Middle frontal gyrus (tissue), 1 donor: Measurements from ENCODE around the gene CELSR1.
"Not testable (repeated sequence)": the region's sequence is repeated elsewhere in the genome, so short reads cannot be mapped to it uniquely, and the experiment has no call there.

ENCODE experiments used
- DNase-seq: peaks from one replicate; pipeline ENCODE4 v3.0.0-alpha.2; 2015; ENCODE audit warnings: low spot score; ENCODE audit errors: extremely low spot score

Gene CELSR1

GRCh38 chr22:46483353-46483752 is 54.1 kb downstream of the CELSR1 start:
- DNase-seq, result no peak

GRCh38 chr22:46482056-46482675 is 55.3 kb downstream of the CELSR1 start:
- DNase-seq, result no peak

GRCh38 chr22:46481386-46481785 is 56.0 kb downstream of the CELSR1 start:
- no peak for DNase-seq

DNA sequence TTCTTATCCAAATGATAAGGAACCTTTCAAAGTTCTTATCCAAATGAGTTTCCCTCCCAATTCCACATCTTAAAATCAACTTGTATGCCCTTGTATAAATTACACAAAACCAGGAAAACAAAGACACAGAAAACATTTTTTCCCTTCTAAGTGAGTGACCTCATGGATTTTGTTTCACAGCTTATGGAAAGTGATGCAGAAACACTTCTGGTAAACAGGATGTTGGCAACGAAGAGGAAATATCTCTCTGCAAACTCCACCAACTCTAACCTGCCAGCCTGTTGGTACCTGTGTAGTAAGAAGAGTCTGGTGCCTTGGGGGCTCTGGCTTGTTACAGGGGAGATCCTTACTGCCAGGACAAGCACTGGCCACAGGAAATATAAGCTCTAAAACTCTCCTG is 57.0 kb downstream of the CELSR1 start:
- no peak for DNase-seq

GRCh38 chr22:46479046-46479445 is 58.4 kb downstream of the CELSR1 start:
- no peak for DNase-seq

- DNase-seq, result no peak
Measured at GRCh38 chr22:46478083-46478551, 59.3 kb downstream of the CELSR1 start.

- no peak for DNase-seq
Measured at GRCh38 chr22:46476547-46476941, 60.9 kb downstream of the CELSR1 start.

DNA sequence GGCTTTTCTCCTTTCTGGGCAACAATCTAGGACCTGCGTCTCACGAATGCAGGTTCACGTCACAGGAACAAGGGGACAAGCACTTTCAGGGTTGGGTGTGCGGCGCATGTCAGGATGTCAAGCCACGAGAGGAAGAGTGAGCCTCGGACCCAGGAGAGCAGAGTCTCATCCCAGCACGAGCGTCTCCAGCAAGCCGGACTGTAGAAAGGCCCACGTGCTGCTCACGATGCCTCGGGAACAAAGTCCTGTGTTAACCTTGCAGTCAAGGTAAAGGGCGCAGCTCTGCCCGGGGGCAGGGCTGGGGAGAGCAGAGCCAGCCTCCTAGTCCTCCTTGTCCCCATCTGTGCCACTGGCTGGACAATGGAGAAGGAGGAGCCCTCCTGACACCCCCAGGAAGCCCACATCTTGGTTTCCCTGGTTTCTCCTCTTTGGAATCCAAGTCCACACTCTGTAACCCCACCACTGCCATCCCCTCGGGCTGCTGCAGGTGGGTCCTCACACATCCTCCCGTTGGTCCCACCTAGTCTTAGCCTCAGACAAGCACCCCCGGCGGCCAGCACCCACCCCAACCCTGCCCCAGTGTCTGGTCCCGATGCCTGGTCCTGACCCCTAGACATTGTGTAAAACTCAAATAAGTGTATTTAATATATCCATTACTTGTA is 63.4 kb downstream of the CELSR1 start:
- DNase-seq, result no peak

DNA sequence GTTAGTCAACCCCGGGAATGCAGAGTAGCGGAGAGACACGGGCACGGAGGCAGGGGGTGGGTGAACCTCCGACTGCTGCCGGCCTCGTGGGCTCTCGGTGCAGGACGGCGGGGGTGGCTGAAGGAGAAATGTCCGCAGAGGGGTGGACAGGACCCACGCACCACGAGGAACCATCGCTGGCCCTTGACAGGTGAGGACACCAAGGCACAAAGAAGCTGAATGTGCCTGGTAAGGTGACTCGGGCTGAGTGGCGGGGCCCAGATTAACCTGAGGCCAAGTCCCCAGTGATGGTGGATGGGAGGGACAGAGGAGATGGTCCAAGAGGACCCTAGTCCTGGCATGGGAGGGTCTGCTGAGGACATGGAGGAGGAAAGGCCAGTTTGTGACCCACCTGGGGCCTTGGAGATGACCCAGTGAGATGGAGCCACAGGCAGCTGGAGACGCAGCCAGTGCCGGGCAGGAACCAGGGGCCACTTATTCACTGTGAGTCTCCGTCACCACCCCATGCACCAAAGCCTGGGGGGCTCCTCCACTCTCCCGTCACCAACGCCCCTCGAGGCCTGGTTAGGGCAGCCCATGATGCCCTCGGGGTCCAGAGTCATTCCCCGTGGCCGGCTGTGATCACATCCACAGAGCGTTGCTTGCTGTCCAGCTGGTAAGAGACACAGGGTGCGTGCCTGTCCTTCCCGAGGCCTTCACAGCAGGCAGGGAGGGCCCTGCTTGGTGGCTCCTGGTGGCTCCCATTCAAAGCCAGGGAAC is 64.2 kb downstream of the CELSR1 start:
- no peak for DNase-seq

- no peak for DNase-seq
Measured at GRCh38 chr22:46472722-46473016, 64.8 kb downstream of the CELSR1 start.

DNA sequence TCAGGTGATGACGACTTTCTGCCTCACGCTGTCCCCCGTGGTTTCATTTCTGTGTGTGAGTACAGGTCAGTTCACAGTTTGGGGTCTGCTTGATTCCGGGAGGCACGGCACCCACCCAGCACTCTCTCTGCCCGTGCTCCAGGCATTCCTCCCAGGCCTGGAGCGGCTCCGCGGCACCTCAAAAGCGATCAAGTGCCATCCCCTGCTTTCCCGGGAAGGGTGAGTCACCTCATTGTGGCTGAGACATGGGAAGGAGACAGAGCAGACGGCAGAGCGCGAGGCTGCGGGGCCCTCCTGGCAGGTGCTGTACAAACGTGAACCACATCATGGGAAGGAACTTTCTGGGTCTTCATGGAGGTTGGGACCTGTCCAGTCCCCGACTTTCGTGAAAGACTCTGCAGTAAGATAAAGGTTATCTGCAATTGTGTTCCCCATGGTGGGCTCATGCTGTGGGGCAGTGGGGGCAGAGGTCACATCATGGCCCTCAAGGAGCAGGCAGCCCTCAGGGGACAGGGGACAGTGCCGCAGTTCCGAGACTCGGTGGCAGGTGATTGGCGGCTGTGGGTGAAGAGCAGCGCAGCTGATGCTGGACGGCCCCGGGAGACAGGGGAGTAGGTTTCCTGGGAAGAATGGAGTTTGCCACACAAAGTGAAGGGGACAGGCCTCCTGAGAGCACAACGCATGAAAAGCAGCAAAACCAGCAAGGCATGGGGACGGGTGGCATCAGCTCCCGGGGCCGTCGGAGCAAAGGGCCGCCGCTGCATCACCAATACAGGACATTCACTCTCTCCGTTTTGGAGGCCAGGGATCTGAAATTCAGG is 65.3 kb downstream of the CELSR1 start:
- DNase-seq, result no peak

- DNase-seq, result not testable (repeated sequence)
Measured at GRCh38 chr22:46471330-46471729, 66.1 kb downstream of the CELSR1 start.

DNA sequence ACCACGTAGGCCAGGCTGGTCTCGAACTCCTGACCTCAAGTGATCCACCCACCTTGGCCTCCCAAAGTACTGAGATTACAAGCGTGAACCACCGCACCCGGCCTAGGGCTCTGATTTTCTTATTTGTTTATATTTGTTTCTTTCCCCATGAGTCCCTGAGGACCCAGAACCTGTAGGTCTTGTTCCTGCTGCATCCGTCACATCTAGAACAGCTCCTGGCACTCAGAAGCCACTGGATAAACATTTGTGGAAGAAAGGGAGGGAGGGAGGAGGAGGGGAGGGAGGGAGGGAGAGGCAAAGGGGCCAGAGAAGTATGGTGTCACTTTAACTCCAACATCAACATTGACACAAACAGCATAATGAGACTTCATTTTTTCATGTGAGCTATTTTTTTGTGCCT is 67.7 kb downstream of the CELSR1 start:
- no peak for DNase-seq

GRCh38 chr22:46467006-46467405 is 70.4 kb downstream of the CELSR1 start:
- DNase-seq, result no peak

DNA sequence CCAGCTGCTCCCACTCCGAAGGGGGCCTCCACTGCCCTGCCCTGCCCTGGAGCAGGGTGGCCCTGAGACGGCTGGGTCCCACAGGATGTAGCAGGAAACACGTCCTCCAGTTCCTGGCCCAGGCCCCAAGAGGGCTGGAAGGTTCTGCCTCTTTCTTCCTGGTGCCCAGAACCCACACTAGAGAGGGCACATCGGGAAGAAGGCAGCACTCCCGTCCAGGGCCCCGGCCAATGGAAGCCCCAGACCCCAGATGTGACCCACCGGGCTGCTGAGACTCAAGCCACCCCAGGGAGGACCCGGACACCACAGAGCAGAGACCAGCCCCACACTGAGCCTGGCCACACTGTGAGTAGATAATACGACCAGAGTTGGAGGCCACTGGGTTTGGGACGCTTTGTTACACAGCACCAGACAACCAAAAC is 71.2 kb downstream of the CELSR1 start:
- no peak for DNase-seq

- no peak for DNase-seq
Measured at GRCh38 chr22:46465793-46466192, 71.6 kb downstream of the CELSR1 start.

- no peak for DNase-seq
Measured at GRCh38 chr22:46465345-46465720, 72.1 kb downstream of the CELSR1 start.

DNA sequence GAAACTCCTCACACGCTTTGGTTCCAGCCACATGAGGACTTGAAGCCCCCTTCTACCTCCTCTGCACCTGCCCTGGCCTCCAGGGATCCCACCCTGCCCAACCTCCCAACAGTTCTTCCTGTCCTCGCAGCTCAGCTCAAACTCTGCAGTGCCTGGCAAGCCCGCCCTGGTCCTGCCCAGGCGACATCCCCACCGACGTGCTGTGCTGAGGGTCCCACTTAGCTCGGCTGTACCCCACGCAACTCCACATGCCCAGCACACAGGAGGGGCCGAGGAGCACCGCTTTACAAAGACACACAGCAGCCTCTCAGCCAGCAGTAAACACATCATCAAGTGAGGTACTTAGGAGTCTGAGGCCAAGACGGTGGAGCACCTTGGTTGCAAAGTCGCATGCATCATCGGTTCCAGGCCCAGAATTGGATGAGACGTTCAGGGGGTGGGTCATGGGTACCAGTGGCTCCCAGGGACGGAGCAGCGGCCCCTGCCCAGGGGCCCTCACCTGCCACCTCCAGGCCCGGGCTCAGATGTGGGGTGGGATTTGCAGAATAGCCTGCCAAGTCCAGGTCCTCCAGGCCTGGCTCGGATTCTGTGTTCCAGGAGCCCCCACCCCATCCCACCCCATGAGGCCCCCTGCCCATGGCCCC is 72.6 kb downstream of the CELSR1 start:
- DNase-seq, result no peak

DNA sequence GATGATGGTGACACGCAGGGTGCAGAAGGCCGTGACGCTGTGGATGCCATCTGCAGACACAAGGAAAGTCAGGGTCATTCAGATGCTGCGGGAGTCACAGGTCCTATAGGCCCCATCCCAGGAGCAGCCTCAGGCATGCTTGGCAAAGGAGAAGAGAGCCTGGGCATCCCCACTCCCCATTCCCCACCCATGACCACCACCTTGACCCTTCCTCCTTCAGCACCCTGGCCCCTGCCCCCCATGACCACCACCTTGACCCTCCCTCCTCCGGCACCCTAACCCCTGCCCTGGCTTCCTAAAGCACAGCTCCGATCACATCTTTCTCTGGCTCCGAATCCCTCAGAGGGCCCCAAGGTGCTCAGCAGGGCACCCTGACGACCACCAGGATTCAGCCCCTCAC is 73.1 kb downstream of the CELSR1 start:
- DNase-seq, result no peak

DNA sequence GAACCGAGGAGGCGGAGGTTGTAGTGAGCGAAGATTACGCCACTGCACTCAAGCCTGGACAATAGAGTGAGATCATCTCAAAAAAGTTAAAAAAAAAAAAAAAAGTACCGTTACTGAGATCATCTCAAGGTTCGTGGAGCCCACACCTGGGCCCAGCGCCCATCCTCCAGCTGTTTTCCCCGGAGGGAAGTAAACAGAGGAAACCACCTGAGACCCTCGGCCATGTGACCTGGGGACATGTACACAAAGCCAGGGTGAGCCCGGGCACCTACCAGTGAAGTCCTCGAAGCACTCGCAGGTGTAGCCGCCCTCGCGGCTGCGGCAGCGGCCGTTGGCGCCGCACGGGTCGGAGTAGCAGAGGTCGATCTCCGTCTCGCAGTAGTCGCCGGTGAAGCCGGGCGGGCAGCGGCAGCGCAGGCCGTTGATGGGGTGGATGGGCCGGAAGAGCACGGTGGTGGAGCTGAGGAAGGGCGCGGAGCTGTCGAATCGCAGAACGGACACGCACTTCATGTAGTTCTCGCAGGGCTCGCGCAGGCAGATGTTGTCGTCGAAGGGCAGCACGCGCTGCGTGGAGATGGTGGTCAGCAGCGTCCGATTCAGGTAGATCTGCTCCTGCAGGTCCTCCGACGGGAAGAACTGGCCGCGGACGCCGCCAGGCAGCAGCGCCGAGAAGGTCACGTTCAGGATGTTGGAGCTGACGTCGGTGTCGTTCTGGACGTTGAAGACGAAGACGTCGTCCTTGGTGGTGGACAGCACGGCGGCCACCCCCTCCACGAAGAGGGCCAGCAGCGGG is 73.8 kb downstream of the CELSR1 start:
- DNase-seq, result no peak
